ENCODE data around the gene SNUPN. TPM values are rescaled to one million over a fixed set of nuclear protein-coding genes. Genes with fewer than 3 reads are reported as not detected.

The SNUPN gene
- total RNA-seq, 2 experiments from 2014 or later = 44.4 to 71.1 TPM

- ChIA-PET CTCF (ENCODE audit: unreplicated experiment) (no interaction called here), POLR2A (no interaction called here)
- H3K9me3 ChIP-seq (ENCODE audit: low read length) = no peaks in the 10 kb centered on the region
- H4K20me1 ChIP-seq (ENCODE audit: insufficient read depth, low read length) = no peaks in the 10 kb centered on the region
- intact Hi-C loops (cut with micrococcal nuclease; ENCODE audit: unreplicated experiment) = no loop called here
- TF ChIP-seq, protein P1, sequence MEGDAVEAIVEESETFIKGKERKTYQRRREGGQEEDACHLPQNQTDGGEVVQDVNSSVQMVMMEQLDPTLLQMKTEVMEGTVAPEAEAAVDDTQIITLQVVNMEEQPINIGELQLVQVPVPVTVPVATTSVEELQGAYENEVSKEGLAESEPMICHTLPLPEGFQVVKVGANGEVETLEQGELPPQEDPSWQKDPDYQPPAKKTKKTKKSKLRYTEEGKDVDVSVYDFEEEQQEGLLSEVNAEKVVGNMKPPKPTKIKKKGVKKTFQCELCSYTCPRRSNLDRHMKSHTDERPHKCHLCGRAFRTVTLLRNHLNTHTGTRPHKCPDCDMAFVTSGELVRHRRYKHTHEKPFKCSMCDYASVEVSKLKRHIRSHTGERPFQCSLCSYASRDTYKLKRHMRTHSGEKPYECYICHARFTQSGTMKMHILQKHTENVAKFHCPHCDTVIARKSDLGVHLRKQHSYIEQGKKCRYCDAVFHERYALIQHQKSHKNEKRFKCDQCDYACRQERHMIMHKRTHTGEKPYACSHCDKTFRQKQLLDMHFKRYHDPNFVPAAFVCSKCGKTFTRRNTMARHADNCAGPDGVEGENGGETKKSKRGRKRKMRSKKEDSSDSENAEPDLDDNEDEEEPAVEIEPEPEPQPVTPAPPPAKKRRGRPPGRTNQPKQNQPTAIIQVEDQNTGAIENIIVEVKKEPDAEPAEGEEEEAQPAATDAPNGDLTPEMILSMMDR (conservative IDR thresholded peaks at IDR 0.05; ENCODE audit: low read length) = no peak
- TF ChIP-seq EZH2phosphoT487 (IDR thresholded peaks at IDR 0.05; ENCODE audit: borderline replicate concordance, low read depth, low read length) = no peak
- no peak for DNase-seq (ENCODE audit: low spot score)
- no peak overlapping the region for H3K27ac ChIP-seq (ENCODE audit: low read depth, low read length, poor library complexity, severe bottlenecking)
- no peak overlapping the region for H2AFZ ChIP-seq (ENCODE audit: low read length)
- no peaks in the 10 kb centered on the region for H3K36me3 ChIP-seq (ENCODE audit: insufficient read depth, low read length)
- no peak overlapping the region for H3K4me2 ChIP-seq (ENCODE audit: low read length)
- no TSS peak for BruUV-seq (replicated peaks)
- no peak overlapping the region for H3K4me3 ChIP-seq (ENCODE audit: low read depth, low read length, poor library complexity, severe bottlenecking)
- no peaks in the 10 kb centered on the region for H3K79me2 ChIP-seq (ENCODE audit: insufficient read depth, low read depth, low read length)
- H3K9me2 ChIP-seq (ENCODE audit: insufficient read depth, low read length) = no peaks in the 10 kb centered on the region
- H3K4me1 ChIP-seq (ENCODE audit: insufficient read depth, low read length, poor library complexity, severe bottlenecking) = no peaks in the 10 kb centered on the region
Measured at GRCh38 chr15:75656331-75656730, 30.8 kb upstream of the SNUPN start.

GRCh38 chr15:75655931-75656330 is 30.4 kb upstream of the SNUPN start:
- TF ChIP-seq, protein P1 (conservative IDR thresholded peaks at IDR 0.05; ENCODE audit: low read length) = no peak
- no peak for TF ChIP-seq EZH2phosphoT487 (IDR thresholded peaks at IDR 0.05; ENCODE audit: borderline replicate concordance, low read depth, low read length)
- no peak overlapping the region for H3K27ac ChIP-seq (ENCODE audit: low read depth, low read length, poor library complexity, severe bottlenecking)
- no peak overlapping the region for H3K4me3 ChIP-seq (ENCODE audit: low read depth, low read length, poor library complexity, severe bottlenecking)
- ChIA-PET CTCF (ENCODE audit: unreplicated experiment) (no interaction called here), POLR2A (no interaction called here)
- H2AFZ ChIP-seq (ENCODE audit: low read length) = no peak overlapping the region
- H3K79me2 ChIP-seq (ENCODE audit: insufficient read depth, low read depth, low read length) = no peaks in the 10 kb centered on the region
- no TSS peak for BruUV-seq (replicated peaks)
- H4K20me1 ChIP-seq (ENCODE audit: insufficient read depth, low read length) = no peaks in the 10 kb centered on the region
- DNase-seq (ENCODE audit: low spot score) = no peak
- no peak overlapping the region for H3K4me2 ChIP-seq (ENCODE audit: low read length)
- intact Hi-C loops (cut with micrococcal nuclease; ENCODE audit: unreplicated experiment) = no loop called here
- H3K9me2 ChIP-seq (ENCODE audit: insufficient read depth, low read length) = no peaks in the 10 kb centered on the region
- no peaks in the 10 kb centered on the region for H3K9me3 ChIP-seq (ENCODE audit: low read length)
- H3K36me3 ChIP-seq (ENCODE audit: insufficient read depth, low read length) = no peaks in the 10 kb centered on the region
- H3K4me1 ChIP-seq (ENCODE audit: insufficient read depth, low read length, poor library complexity, severe bottlenecking) = no peaks in the 10 kb centered on the region

DNA sequence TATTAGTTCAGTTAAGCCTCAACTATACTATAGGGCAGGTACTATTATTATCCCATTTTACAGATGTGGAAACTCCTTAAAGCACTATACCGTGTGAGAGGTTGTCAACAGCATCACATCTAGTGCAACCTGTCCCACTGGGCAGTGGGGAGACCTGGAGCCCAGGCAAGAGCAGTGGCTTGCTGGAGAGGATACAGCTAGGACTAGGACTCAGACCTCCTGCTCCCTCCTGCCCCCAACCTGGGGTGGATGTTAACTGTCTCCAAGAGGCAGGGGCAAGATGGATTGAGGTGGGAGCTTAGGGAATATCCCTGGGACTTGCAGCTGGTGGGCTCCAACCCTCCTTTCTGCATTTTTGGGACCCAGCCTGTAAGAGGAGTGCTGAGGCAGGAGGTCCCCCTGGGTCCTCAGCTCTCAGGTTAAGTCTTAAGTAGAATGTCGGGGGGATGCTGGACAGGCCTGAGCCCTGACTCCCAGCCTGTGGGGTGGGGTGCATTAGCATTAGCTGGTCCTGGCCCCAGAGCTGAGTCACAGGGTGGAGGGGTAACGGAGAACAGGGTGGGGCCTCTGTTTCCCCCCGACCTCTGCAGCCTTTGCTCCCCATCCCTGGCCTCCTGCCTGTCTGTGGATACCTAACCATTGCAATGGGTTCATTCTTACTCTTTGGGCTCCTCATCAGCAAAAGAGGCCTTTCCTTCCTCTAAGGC is 28.8 kb upstream of the SNUPN start:
- BruUV-seq (replicated peaks) = no TSS peak
- Histone ChIP-seq H2AFZ (ENCODE audit: low read length) (no peak overlapping the region), H3K36me3 (ENCODE audit: insufficient read depth, low read length) (no peaks in the 10 kb centered on the region), H3K4me1 (ENCODE audit: insufficient read depth, low read length, poor library complexity, severe bottlenecking) (no peaks in the 10 kb centered on the region), H3K4me2 (ENCODE audit: low read length) (no peak overlapping the region), H3K27ac (ENCODE audit: low read depth, low read length, poor library complexity, severe bottlenecking) (no peak overlapping the region), H3K9me2 (ENCODE audit: insufficient read depth, low read length) (no peaks in the 10 kb centered on the region), H3K9me3 (ENCODE audit: low read length) (no peaks in the 10 kb centered on the region), H4K20me1 (ENCODE audit: insufficient read depth, low read length) (no peaks in the 10 kb centered on the region), H3K4me3 (ENCODE audit: low read depth, low read length, poor library complexity, severe bottlenecking) (no peak overlapping the region), H3K79me2 (ENCODE audit: insufficient read depth, low read depth, low read length) (no peaks in the 10 kb centered on the region)
- ChIA-PET CTCF (ENCODE audit: unreplicated experiment) (no interaction called here), POLR2A (interaction anchor here (0.5 kb wide), 1 partner anchor 62 kb away, joined by 4 read pairs; no protein-coding TSS in a partner anchor)
- TF ChIP-seq EZH2phosphoT487 (IDR thresholded peaks at IDR 0.05; ENCODE audit: borderline replicate concordance, low read depth, low read length) = no peak
- TF ChIP-seq, protein P1 (conservative IDR thresholded peaks at IDR 0.05; ENCODE audit: low read length) = no peak
- intact Hi-C loops (cut with micrococcal nuclease; ENCODE audit: unreplicated experiment) = no loop called here
- no peak for DNase-seq (ENCODE audit: low spot score)
